ENCODE results near the gene CD163.

CD163 gene

GRCh38 chr12:7434670-7435069 lies 68.9 kb downstream of the CD163 start:
- TF ChIP-seq, protein P1, sequence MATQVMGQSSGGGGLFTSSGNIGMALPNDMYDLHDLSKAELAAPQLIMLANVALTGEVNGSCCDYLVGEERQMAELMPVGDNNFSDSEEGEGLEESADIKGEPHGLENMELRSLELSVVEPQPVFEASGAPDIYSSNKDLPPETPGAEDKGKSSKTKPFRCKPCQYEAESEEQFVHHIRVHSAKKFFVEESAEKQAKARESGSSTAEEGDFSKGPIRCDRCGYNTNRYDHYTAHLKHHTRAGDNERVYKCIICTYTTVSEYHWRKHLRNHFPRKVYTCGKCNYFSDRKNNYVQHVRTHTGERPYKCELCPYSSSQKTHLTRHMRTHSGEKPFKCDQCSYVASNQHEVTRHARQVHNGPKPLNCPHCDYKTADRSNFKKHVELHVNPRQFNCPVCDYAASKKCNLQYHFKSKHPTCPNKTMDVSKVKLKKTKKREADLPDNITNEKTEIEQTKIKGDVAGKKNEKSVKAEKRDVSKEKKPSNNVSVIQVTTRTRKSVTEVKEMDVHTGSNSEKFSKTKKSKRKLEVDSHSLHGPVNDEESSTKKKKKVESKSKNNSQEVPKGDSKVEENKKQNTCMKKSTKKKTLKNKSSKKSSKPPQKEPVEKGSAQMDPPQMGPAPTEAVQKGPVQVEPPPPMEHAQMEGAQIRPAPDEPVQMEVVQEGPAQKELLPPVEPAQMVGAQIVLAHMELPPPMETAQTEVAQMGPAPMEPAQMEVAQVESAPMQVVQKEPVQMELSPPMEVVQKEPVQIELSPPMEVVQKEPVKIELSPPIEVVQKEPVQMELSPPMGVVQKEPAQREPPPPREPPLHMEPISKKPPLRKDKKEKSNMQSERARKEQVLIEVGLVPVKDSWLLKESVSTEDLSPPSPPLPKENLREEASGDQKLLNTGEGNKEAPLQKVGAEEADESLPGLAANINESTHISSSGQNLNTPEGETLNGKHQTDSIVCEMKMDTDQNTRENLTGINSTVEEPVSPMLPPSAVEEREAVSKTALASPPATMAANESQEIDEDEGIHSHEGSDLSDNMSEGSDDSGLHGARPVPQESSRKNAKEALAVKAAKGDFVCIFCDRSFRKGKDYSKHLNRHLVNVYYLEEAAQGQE (IDR thresholded peaks at IDR 0.05; ENCODE audit: low read depth), result no peak
- no peak for TF ChIP-seq TCF12 (IDR thresholded peaks at IDR 0.05; ENCODE audit: low read depth)
- TF ChIP-seq ZBTB7A (IDR thresholded peaks at IDR 0.05; ENCODE audit: low read depth), result no peak
- TF ChIP-seq MAX (IDR thresholded peaks at IDR 0.05), result no peak
- no peak for TF ChIP-seq USF1 (IDR thresholded peaks at IDR 0.05)
- TF ChIP-seq FOXM1 (IDR thresholded peaks at IDR 0.05; ENCODE audit: borderline replicate concordance, low read depth), result no peak
- TF ChIP-seq RAD21 (IDR thresholded peaks at IDR 0.05; ENCODE audit: low read depth), result no peak
- TF ChIP-seq EGR1 (IDR thresholded peaks at IDR 0.05), result no peak
- no peak for TF ChIP-seq TAF1 (IDR thresholded peaks at IDR 0.05; ENCODE audit: low read depth)
- no peak for TF ChIP-seq EP300 (IDR thresholded peaks at IDR 0.05; ENCODE audit: borderline replicate concordance)
- no peak for TF ChIP-seq YY1 (IDR thresholded peaks at IDR 0.05; ENCODE audit: low read depth)
- TF ChIP-seq NFIC (IDR thresholded peaks at IDR 0.05), result no peak
- no peak for TF ChIP-seq TEAD4 (IDR thresholded peaks at IDR 0.05)
- no peak for TF ChIP-seq CEBPB (IDR thresholded peaks at IDR 0.05)
- no peak for TF ChIP-seq CREB1 (IDR thresholded peaks at IDR 0.05; ENCODE audit: low read depth)

DNA sequence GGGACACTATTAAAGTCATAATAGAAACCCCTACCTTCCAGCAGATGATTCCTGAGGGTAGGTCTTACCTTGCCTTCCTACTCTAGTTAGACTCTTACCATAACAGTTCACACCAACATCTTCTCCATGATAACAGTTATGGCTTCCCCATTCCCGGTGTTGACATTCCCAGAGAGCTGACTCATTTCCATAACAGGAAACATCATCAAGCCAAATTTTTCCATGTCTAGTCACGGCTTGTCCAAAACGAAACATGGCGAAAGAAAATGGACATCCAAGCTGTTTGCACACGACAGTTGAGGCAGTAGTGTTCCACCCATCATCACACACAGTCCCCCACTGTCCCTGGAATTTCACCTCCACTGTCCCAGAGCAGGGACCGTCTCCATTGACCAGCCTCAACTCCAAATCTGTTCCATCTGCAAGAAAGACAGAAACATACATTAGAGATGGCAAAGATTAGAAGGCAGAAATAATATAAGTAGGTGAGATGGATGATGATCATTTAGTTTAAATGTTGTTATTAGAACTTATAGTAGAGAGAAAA lies 70.2 kb downstream of the CD163 start:
- TF ChIP-seq ZBTB7A (IDR thresholded peaks at IDR 0.05; ENCODE audit: low read depth) (no peak), NFIC (IDR thresholded peaks at IDR 0.05) (no peak), YY1 (IDR thresholded peaks at IDR 0.05; ENCODE audit: low read depth) (no peak), TAF1 (IDR thresholded peaks at IDR 0.05; ENCODE audit: low read depth) (no peak), CREB1 (IDR thresholded peaks at IDR 0.05; ENCODE audit: low read depth) (no peak), CEBPB (IDR thresholded peaks at IDR 0.05) (no peak), FOXM1 (IDR thresholded peaks at IDR 0.05; ENCODE audit: borderline replicate concordance, low read depth) (no peak), MAX (IDR thresholded peaks at IDR 0.05) (no peak), EGR1 (IDR thresholded peaks at IDR 0.05) (no peak), TEAD4 (IDR thresholded peaks at IDR 0.05) (no peak), EP300 (IDR thresholded peaks at IDR 0.05; ENCODE audit: borderline replicate concordance) (no peak), USF1 (IDR thresholded peaks at IDR 0.05) (no peak), TCF12 (IDR thresholded peaks at IDR 0.05; ENCODE audit: low read depth) (no peak), RAD21 (IDR thresholded peaks at IDR 0.05; ENCODE audit: low read depth) (no peak)
- TF ChIP-seq, protein P1 (IDR thresholded peaks at IDR 0.05; ENCODE audit: low read depth), result no peak

DNA sequence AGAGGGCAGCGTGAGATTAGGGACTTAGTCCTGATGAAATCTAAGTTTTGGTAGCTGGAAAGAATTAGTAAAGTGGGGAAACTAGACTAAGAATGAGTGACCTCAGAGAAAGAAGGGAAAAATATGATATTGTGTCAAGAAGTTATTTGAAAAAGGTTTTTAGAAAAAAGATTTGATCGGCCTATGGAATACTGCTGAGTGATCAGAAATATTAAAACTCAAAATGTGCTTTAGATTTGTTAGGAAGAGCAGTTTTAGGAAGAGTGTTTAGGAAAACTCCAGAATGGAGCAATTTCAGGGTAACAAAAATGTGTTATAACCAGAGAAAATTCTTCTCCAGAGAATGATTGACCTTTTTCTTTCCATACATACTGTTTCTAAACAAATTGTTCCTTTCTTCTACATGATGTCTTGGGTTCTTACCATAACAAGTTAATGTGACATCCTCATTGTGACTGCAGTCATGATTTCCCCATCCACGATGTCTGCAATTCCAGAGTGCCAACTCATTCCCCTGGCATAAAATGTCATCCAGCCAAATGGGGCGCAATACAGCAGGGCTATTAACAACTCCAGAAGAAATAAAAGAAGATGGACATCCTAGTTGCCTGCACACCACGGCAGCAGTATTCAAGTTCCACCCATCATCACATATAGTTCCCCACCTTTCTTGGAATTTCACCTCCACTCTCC lies 71.4 kb downstream of the CD163 start:
- no peak for TF ChIP-seq YY1 (IDR thresholded peaks at IDR 0.05; ENCODE audit: low read depth)
